A549 (cell line): Measurements from ENCODE around the gene UTS2B. TPM values are rescaled to one million over a fixed set of nuclear protein-coding genes. Genes with fewer than 3 reads are reported as not detected.

ENCODE experiments used
- ATAC-seq, 2 experiments: fragments of 200-7000 bp in 1 of 2; fragments of >200 bp in 1 of 2; cut with Nextera tagmentation in 1 of 2; cut with Tn5 transposase in 1 of 2; 3 replicates each; pipeline versions ENCODE4 v1.8.0 to v1.9.1; 2018 to 2020; ENCODE audit warnings: mild to moderate bottlenecking in 1 of 2, moderate library complexity in 1 of 2
- CTCF ChIA-PET: fragments of 300-600 bp; sonication (Branson Sonifier 250); formaldehyde crosslinking; extraction: SDS; loops from one replicate; lab custom pipeline; 2021; ENCODE audit warnings: antibody characterized with exemption, inconsistent platforms; lab: Yijun Ruan, JAX
- POLR2A ChIA-PET: fragments of 350-600 bp; formaldehyde crosslinking; extraction: SDS; loops from one replicate; lab custom pipeline; 2021; ENCODE audit warnings: antibody characterized with exemption, inconsistent platforms; lab: Yijun Ruan, JAX
- DNase-seq, 2 experiments: peaks; one replicate each; pipeline versions ENCODE4 v3.0.0 to v3.0.0-alpha.2; 2011 to 2016; ENCODE audit warnings: low read depth in 1 of 2, low spot score in 1 of 2
- FAIRE-seq: peaks from 2 replicates; lab custom pipeline; 2011; peaks lifted over from hg19 to GRCh38; lab: Jason Lieb, UNC
- H3K27ac ChIP-seq, 2 experiments: fragments of >200 bp; sonication (Bioruptor Twin); formaldehyde crosslinking; 3 replicates each; pipeline ENCODE4 v1.5.1; 2016 to 2017
- H3K4me1 ChIP-seq: fragments of >200 bp; sonication (Bioruptor Twin); formaldehyde crosslinking; 3 replicates; pipeline ENCODE4 v1.6.1; 2016
- H3K4me2 ChIP-seq: fragments of >200 bp; sonication (Bioruptor Twin); formaldehyde crosslinking; 3 replicates; pipeline ENCODE4 v1.6.1; 2016
- H3K4me3 ChIP-seq: fragments of >200 bp; sonication (Bioruptor Twin); formaldehyde crosslinking; 3 replicates; pipeline ENCODE4 v1.5.1; 2016
- H3K9me3 ChIP-seq: fragments of >200 bp; sonication (Bioruptor Twin); formaldehyde crosslinking; 3 replicates; pipeline ENCODE4 v1.6.1; 2016
- CHD2 ChIP-seq: fragments of 150-350 bp; IDR thresholded peaks from 2 replicates; pipeline ENCODE4 v1.6.1; 2014; ENCODE audit warnings: low read length; ENCODE audit not compliant: partially characterized antibody
- CHD4 ChIP-seq: fragments of 200-600 bp; sonication (generic); IDR thresholded peaks from 2 replicates; pipeline ENCODE4 v1.6.1; 2016; ENCODE audit warnings: antibody characterized with exemption, mild to moderate bottlenecking, borderline replicate concordance
- EP300 ChIP-seq, 2 experiments: fragments of >200 bp; sonication (Bioruptor Twin); formaldehyde crosslinking; IDR thresholded peaks; 2 replicates in 1 of 2; 3 replicates in 1 of 2; pipeline ENCODE4 v1.6.1; 2016 to 2017
- GATA3 ChIP-seq: IDR thresholded peaks from 2 replicates; pipeline ENCODE4 v1.6.1; 2012; ENCODE audit warnings: borderline replicate concordance
- HOXA7 ChIP-seq: fragments of 250-450 bp; sonication (Bioruptor Pico); IDR thresholded peaks from 2 replicates; pipeline ENCODE4 v1.5.0; 2020; ENCODE audit warnings: mild to moderate bottlenecking, moderate library complexity
- HOXB13 ChIP-seq: fragments of 250-450 bp; sonication (Bioruptor Pico); IDR thresholded peaks from 2 replicates; pipeline ENCODE4 v1.5.0; 2020; ENCODE audit warnings: low read depth, mild to moderate bottlenecking, moderate library complexity
- HOXB5 ChIP-seq: fragments of 250-450 bp; sonication (Bioruptor Pico); IDR thresholded peaks from 2 replicates; pipeline ENCODE4 v1.5.0; 2020; ENCODE audit warnings: mild to moderate bottlenecking, moderate library complexity
- JUN ChIP-seq, 2 experiments: fragments of >200 bp; sonication (Bioruptor Twin); formaldehyde crosslinking; IDR thresholded peaks; 2 replicates in 1 of 2; 3 replicates in 1 of 2; pipeline ENCODE4 v1.6.1; 2016 to 2017
- KDM5A ChIP-seq: fragments of 200-600 bp; sonication (generic); IDR thresholded peaks from 2 replicates; pipeline ENCODE4 v1.6.1; 2016; ENCODE audit warnings: antibody characterized with exemption, mild to moderate bottlenecking
- NFE2L2 ChIP-seq: fragments of 150-350 bp; conservative IDR thresholded peaks from 2 replicates; pipeline ENCODE4 v1.6.1; 2014; ENCODE audit warnings: low read length
- NR3C1 ChIP-seq: fragments of >200 bp; sonication (Bioruptor Twin); formaldehyde crosslinking; IDR thresholded peaks from 3 replicates; pipeline ENCODE4 v1.6.1; 2017
- POLR2A ChIP-seq: IDR thresholded peaks from 2 replicates; pipeline ENCODE4 v1.6.1; 2012; ENCODE audit warnings: mild to moderate bottlenecking, low read length
- POLR2AphosphoS2 ChIP-seq: conservative IDR thresholded peaks from 2 replicates; pipeline ENCODE4 v1.6.1; 2012; ENCODE audit warnings: low read length, improper control_type of control experiment, inconsistent platforms
- RFX5 ChIP-seq: fragments of 450-650 bp; IDR thresholded peaks from 2 replicates; pipeline ENCODE4 v1.7.1; 2014; ENCODE audit warnings: antibody characterized with exemption, mild to moderate bottlenecking, moderate library complexity
- SMC3 ChIP-seq: fragments of >200 bp; sonication (Bioruptor Twin); formaldehyde crosslinking; IDR thresholded peaks from 3 replicates; pipeline ENCODE4 v1.6.1; 2018; ENCODE audit warnings: inconsistent platforms
- SREBF2 ChIP-seq: fragments of 450-650 bp; IDR thresholded peaks from 2 replicates; pipeline ENCODE4 v1.6.1; 2014; ENCODE audit warnings: mild to moderate bottlenecking, moderate library complexity
- TFCP2L1 ChIP-seq: fragments of 250-450 bp; sonication (Bioruptor Pico); IDR thresholded peaks from 2 replicates; pipeline ENCODE4 v1.5.0; 2021; ENCODE audit warnings: mild to moderate bottlenecking
- ZNF302 ChIP-seq: fragments of 250-450 bp; sonication (Bioruptor Pico); IDR thresholded peaks from 2 replicates; pipeline ENCODE4 v1.9.0; 2021; ENCODE audit warnings: inconsistent platforms, mild to moderate bottlenecking, moderate library complexity
- WGBS: methylation state at CpG from one replicate; pipeline ENCODE4 v1.1.6; 2017; ENCODE audit errors: missing lambda C conversion rate; 5-methylcytosine and 5-hydroxymethylcytosine counted together
- polyA plus RNA-seq, 4 experiments: library from polyadenylated mRNA; depleted of rRNA in 3 of 4; stranded (reverse); fragments of >200 nt; fragmentation: RNase III in 1 of 4; extraction: RNeasy Plus Mini Kit Qiagen cat#74134 plus additional on column Dnase treatment in 1 of 4; gene quantifications; 2 replicates in 3 of 4; 3 replicates in 1 of 4; pipeline ENCODE4 v1.2.3, GENCODE V29; 2011 to 2017
- TF ChIP-seq, protein P1 (sequence below): fragments of >200 bp; sonication (Bioruptor Twin); formaldehyde crosslinking; IDR thresholded peaks from 3 replicates; pipeline ENCODE4 v1.6.1; 2016
- TF ChIP-seq, protein P2 (sequence below): IDR thresholded peaks from 2 replicates; pipeline ENCODE4 v1.6.1; 2012; ENCODE audit warnings: low read depth, borderline replicate concordance
- TF ChIP-seq, protein P3 (sequence below): fragments of >200 bp; sonication (Bioruptor Twin); formaldehyde crosslinking; IDR thresholded peaks from 2 replicates; pipeline ENCODE4 v1.6.1; 2016
- TF ChIP-seq, protein P4 (sequence below): fragments of 450-650 bp; IDR thresholded peaks from 2 replicates; pipeline ENCODE4 v1.6.1; 2014; ENCODE audit warnings: antibody characterized with exemption
- TF ChIP-seq, protein P5 (sequence below): fragments of 150-350 bp; IDR thresholded peaks from 2 replicates; pipeline ENCODE4 v1.6.1; 2014; ENCODE audit warnings: low read depth, mild to moderate bottlenecking, low read length

Gene UTS2B
- polyA plus RNA-seq, 2 of the 4 experiments (the other 2 are of a cell fraction): 0.16 TPM; not detected in 1

DNA sequence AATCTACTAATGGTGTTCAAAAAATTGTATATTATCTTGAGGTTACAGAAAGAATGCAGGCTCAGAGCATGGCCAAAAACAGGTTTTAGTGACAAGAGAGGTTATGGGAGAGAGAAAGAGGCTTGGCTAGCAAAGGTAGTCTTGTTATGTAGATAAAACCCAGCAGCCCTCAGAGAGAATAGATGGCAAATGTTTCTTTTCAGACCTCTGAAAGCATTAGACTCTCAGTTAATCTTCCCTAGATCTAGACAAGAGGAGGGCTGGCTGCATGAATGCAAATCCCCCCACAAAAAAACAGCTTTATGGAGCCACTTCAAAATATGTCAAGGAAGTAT, 69.1 kb downstream of the UTS2B start:
- H3K27ac ChIP-seq: no peak overlapping the region
- CTCF ChIA-PET: no interaction called here
- FAIRE-seq (no peak), ATAC-seq (no peak), DNase-seq (no peak)
- H3K4me1 ChIP-seq: no peaks in the 10 kb centered on the region
- H3K9me3 ChIP-seq: no peaks in the 10 kb centered on the region
- TF ChIP-seq, protein P1, sequence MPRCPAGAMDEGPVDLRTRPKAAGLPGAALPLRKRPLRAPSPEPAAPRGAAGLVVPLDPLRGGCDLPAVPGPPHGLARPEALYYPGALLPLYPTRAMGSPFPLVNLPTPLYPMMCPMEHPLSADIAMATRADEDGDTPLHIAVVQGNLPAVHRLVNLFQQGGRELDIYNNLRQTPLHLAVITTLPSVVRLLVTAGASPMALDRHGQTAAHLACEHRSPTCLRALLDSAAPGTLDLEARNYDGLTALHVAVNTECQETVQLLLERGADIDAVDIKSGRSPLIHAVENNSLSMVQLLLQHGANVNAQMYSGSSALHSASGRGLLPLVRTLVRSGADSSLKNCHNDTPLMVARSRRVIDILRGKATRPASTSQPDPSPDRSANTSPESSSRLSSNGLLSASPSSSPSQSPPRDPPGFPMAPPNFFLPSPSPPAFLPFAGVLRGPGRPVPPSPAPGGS: no peak
- TF ChIP-seq, protein P2, sequence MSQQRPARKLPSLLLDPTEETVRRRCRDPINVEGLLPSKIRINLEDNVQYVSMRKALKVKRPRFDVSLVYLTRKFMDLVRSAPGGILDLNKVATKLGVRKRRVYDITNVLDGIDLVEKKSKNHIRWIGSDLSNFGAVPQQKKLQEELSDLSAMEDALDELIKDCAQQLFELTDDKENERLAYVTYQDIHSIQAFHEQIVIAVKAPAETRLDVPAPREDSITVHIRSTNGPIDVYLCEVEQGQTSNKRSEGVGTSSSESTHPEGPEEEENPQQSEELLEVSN: no peak
- TF ChIP-seq, protein P3, sequence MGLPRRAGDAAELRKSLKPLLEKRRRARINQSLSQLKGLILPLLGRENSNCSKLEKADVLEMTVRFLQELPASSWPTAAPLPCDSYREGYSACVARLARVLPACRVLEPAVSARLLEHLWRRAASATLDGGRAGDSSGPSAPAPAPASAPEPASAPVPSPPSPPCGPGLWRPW: no peak
- TF ChIP-seq NFE2L2 (no peak), RFX5 (no peak), GATA3 (no peak), POLR2AphosphoS2 (no peak), POLR2A (no peak), HOXA7 (CRISPR knock-in tag) (no peak), JUN (IDR thresholded peaks at IDR 0.05) (no peak), HOXB5 (CRISPR knock-in tag) (no peak), EP300 (IDR thresholded peaks at IDR 0.05) (no peak), ZNF302 (CRISPR knock-in tag) (no peak), TFCP2L1 (CRISPR knock-in tag) (no peak)
- TF ChIP-seq, protein P4, sequence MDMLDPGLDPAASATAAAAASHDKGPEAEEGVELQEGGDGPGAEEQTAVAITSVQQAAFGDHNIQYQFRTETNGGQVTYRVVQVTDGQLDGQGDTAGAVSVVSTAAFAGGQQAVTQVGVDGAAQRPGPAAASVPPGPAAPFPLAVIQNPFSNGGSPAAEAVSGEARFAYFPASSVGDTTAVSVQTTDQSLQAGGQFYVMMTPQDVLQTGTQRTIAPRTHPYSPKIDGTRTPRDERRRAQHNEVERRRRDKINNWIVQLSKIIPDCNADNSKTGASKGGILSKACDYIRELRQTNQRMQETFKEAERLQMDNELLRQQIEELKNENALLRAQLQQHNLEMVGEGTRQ: no peak
- TF ChIP-seq, all 56 proteins: peak for 0
- no peak overlapping the region for H3K4me2 ChIP-seq
- no peak overlapping the region for H3K4me3 ChIP-seq
- POLR2A ChIA-PET: no interaction called here

DNA sequence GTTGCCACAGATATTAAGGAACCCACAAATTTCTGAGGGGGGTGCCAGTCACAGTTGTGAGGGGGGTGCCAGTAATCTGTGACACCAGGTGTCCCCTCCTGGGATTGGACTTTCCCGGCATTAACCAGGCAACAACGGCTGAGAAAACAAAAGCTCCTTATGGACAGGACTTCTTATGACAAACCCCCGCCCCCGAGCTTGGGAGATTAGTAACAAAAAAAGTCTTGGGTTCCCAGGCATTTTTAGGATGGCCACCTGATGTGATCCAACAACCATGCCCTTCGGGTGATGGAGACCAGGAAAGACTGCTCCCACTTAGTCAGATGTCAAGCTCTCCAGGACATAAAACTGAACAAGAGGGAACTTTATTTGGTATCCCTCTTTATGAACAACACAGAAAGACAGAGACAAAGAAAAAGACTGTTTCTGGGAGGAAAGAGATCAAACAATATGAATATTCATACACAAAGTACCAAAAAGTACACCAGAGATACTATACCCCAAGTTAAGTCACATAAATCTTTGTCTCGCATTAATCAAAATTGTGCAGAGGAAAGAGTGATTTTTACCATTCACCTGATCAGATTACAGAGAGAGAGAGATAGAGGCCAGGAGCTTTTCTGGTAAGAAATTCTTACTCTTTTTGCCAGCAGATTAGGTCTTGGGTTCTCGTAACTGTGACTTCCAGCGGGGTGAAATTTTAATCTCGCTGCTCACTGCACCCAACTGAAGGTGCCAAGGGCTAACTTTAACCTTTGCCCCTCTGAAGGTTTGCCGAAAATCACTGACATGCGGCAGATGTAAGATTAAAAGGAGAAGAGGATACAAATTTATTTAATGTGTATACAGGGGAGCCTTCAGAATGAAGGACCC, 69.7 kb downstream of the UTS2B start:
- POLR2A ChIA-PET: no interaction called here
- WGBS: 79% methylated on average over 11 of the region's 11 CpGs
- Histone ChIP-seq H3K4me3 (no peak overlapping the region), H3K9me3 (no peaks in the 10 kb centered on the region), H3K27ac (no peak overlapping the region), H3K4me2 (no peak overlapping the region), H3K4me1 (no peaks in the 10 kb centered on the region)
- no peak for FAIRE-seq
- no peak for ATAC-seq
- TF ChIP-seq HOXB13 (CRISPR knock-in tag) (no peak), KDM5A (no peak), TFCP2L1 (CRISPR knock-in tag) (no peak), JUN (IDR thresholded peaks at IDR 0.05) (no peak)
- TF ChIP-seq, protein P4: no peak
- CTCF ChIA-PET: no interaction called here
- no peak for DNase-seq

DNA sequence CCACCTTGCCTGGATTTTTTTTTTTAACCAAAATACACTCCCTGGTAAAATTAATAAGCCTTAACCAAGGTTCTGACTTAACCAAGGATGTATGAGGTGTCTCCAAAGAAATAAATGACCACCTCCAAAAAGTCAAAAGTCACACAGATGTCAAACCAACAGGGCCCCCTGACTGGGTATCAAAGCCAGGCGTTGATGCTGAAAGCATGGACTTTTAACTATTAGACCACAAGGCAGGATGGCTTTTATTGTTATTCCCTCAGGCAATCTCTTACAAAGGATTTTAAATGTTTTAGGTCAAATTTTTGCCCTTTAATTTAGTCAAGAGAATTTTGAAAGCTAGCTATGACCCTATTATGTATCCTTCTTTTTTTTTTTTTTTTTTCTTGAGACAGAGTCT, 70.8 kb downstream of the UTS2B start:
- Histone ChIP-seq H3K9me3 (no peaks in the 10 kb centered on the region), H3K27ac (no peak overlapping the region), H3K4me1 (no peaks in the 10 kb centered on the region), H3K4me3 (no peak overlapping the region), H3K4me2 (no peak overlapping the region)
- no peak for TF ChIP-seq NR3C1
- TF ChIP-seq, protein P5, sequence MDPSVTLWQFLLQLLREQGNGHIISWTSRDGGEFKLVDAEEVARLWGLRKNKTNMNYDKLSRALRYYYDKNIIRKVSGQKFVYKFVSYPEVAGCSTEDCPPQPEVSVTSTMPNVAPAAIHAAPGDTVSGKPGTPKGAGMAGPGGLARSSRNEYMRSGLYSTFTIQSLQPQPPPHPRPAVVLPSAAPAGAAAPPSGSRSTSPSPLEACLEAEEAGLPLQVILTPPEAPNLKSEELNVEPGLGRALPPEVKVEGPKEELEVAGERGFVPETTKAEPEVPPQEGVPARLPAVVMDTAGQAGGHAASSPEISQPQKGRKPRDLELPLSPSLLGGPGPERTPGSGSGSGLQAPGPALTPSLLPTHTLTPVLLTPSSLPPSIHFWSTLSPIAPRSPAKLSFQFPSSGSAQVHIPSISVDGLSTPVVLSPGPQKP: no peak
- TF ChIP-seq CHD2: no peak
- no peak for TF ChIP-seq KDM5A
- TF ChIP-seq SMC3: no peak
- no peak for TF ChIP-seq SREBF2
- TF ChIP-seq CHD4: no peak
- WGBS: 84% methylated on average over 1 of the region's 1 CpG
- POLR2A ChIA-PET: no interaction called here
- FAIRE-seq (no peak), DNase-seq (no peak), ATAC-seq (no peak)
- CTCF ChIA-PET: no interaction called here
